PFSK-1 (cell line): ENCODE data around the gene HTR4.

ENCODE experiments used
- FOXP2 ChIP-seq: optimal IDR thresholded peaks from 2 replicates; pipeline ENCODE3; 2011; ENCODE audit warnings: borderline replicate concordance, control low read depth, inconsistent platforms; ENCODE audit not compliant: insufficient read depth; ENCODE audit errors: extremely low read length, extremely low read depth
- POLR2AphosphoS5 ChIP-seq: IDR thresholded peaks from 2 replicates; pipeline ENCODE4 v1.6.1; 2012; ENCODE audit warnings: low read depth, mild to moderate bottlenecking, control low read depth, low read length, moderate library complexity
- SIN3A ChIP-seq: IDR thresholded peaks from 2 replicates; pipeline ENCODE4 v1.6.1; 2012; ENCODE audit warnings: mild to moderate bottlenecking, low read length, moderate library complexity, borderline replicate concordance; ENCODE audit not compliant: insufficient read depth
- TAF1 ChIP-seq: IDR thresholded peaks from 2 replicates; pipeline ENCODE4 v1.6.1; 2012; ENCODE audit warnings: low read length, control low read depth, borderline replicate concordance; ENCODE audit not compliant: insufficient read depth
- TF ChIP-seq, protein P1 (sequence below), 2 experiments: IDR thresholded peaks; 2 replicates each; pipeline versions ENCODE4 v1.6.1 to v1.8.0; 2011 to 2012; ENCODE audit warnings: low read depth in 2 of 2, low read length in 2 of 2, control low read depth in 1 of 2, inconsistent platforms in 1 of 2, mild to moderate bottlenecking in 1 of 2, moderate library complexity in 1 of 2; ENCODE audit not compliant: insufficient read depth in 1 of 2

The HTR4 gene

DNA sequence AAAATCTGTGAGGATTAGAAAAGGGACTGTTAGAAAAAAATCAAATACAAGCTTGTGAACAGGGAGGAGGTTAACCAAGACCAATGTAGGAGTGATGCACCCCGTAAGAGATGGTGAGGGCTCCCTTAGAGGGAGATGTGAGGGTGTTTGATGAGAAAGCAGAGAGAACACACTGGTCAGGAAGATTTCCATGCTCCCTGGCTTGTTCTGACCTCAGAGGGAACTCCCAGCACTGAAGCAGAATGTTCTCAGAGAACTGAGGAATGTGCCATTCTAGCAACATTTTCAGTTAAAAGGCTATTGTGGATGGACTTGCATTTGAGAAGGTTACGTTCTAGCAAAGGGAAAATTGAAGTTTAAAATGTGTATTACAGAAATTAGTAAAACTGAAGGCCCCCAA is 110.6 kb downstream of the HTR4 start:
- no peak for TF ChIP-seq TAF1
- no peak for TF ChIP-seq FOXP2
- no peak for TF ChIP-seq SIN3A
- no peak for TF ChIP-seq POLR2AphosphoS5
- TF ChIP-seq, protein P1, sequence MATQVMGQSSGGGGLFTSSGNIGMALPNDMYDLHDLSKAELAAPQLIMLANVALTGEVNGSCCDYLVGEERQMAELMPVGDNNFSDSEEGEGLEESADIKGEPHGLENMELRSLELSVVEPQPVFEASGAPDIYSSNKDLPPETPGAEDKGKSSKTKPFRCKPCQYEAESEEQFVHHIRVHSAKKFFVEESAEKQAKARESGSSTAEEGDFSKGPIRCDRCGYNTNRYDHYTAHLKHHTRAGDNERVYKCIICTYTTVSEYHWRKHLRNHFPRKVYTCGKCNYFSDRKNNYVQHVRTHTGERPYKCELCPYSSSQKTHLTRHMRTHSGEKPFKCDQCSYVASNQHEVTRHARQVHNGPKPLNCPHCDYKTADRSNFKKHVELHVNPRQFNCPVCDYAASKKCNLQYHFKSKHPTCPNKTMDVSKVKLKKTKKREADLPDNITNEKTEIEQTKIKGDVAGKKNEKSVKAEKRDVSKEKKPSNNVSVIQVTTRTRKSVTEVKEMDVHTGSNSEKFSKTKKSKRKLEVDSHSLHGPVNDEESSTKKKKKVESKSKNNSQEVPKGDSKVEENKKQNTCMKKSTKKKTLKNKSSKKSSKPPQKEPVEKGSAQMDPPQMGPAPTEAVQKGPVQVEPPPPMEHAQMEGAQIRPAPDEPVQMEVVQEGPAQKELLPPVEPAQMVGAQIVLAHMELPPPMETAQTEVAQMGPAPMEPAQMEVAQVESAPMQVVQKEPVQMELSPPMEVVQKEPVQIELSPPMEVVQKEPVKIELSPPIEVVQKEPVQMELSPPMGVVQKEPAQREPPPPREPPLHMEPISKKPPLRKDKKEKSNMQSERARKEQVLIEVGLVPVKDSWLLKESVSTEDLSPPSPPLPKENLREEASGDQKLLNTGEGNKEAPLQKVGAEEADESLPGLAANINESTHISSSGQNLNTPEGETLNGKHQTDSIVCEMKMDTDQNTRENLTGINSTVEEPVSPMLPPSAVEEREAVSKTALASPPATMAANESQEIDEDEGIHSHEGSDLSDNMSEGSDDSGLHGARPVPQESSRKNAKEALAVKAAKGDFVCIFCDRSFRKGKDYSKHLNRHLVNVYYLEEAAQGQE (IDR thresholded peaks at IDR 0.05; ENCODE audit: insufficient read depth in 1 of 2, low read depth in 2 of 2, low read length in 2 of 2), result no peak

- TF ChIP-seq TAF1 (no peak), FOXP2 (no peak), POLR2AphosphoS5 (no peak)
- TF ChIP-seq, protein P1 (IDR thresholded peaks at IDR 0.05; ENCODE audit: insufficient read depth in 1 of 2, low read depth in 2 of 2, low read length in 2 of 2), result no peak
Observed at GRCh38 chr5:148542812-148543211, 111.5 kb downstream of the HTR4 start.

GRCh38 chr5:148541054-148541835 is 113.1 kb downstream of the HTR4 start:
- TF ChIP-seq POLR2AphosphoS5 (no peak), SIN3A (no peak), FOXP2 (no peak), TAF1 (no peak)
- TF ChIP-seq, protein P1 (IDR thresholded peaks at IDR 0.05; ENCODE audit: insufficient read depth in 1 of 2, low read depth in 2 of 2, low read length in 2 of 2), result no peak

- TF ChIP-seq FOXP2 (no peak), TAF1 (no peak), POLR2AphosphoS5 (no peak), SIN3A (no peak)
- TF ChIP-seq, protein P1 (IDR thresholded peaks at IDR 0.05; ENCODE audit: insufficient read depth in 1 of 2, low read depth in 2 of 2, low read length in 2 of 2), result no peak
Observed at GRCh38 chr5:148540647-148541046, 113.7 kb downstream of the HTR4 start.
